DMS53 treated with DMSO at 0.1 percent for 48 hours (cell line): ENCODE results near the gene PTPN2.
"Not testable (repeated sequence)": the region's sequence is repeated elsewhere in the genome, so short reads cannot be mapped to it uniquely, and the experiment has no call there.

Experiments used
- DNase-seq: peaks from one replicate; lab custom pipeline; 2025; ENCODE audit not compliant: unreplicated experiment; lab: John Stamatoyannopoulos, UW

The PTPN2 gene

DNA sequence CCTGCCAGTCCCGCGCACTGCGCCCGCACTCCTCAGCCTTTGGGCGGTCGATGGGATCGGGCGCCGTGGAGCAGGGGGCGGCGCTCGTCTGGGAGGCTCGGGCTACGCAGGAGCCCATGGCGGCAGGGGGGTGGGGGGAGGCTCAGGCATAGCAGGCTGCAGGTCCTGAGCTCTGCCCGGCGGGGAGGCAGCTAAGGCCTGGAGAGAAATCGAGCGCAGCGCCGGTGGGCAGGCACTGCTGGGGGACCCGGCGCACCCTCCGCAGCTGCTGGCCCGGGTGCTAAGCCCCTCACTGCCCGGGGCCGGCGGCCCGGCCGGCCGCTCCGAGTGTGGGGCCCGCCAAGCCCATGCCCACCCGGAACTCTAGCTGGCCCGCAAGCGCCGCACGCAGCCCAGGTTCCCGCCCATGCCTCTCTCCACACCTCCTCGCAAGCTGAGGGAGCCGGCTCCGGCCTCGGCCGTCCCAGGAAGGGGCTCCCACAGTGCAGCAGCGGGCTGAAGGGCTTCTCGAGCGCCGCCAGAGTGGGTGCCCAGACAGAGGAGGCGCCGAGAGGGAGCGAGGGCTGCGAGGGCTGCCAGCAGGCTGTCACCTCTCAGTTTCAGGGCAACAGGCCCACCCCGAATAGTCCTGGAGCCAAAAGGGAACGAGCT lies 107.1 kb downstream of the PTPN2 start:
- no peak for DNase-seq

GRCh38 chr18:12776415-12776814 lies 107.6 kb downstream of the PTPN2 start:
- DNase-seq, result not testable (repeated sequence)

GRCh38 chr18:12774982-12775381 lies 109.1 kb downstream of the PTPN2 start:
- DNase-seq, result no peak

- DNase-seq, result no peak
These were observed 110.7 kb downstream of the PTPN2 start for GRCh38 chr18:12773369-12773768.

GRCh38 chr18:12772111-12772510 lies 111.9 kb downstream of the PTPN2 start:
- DNase-seq, result no peak

DNA sequence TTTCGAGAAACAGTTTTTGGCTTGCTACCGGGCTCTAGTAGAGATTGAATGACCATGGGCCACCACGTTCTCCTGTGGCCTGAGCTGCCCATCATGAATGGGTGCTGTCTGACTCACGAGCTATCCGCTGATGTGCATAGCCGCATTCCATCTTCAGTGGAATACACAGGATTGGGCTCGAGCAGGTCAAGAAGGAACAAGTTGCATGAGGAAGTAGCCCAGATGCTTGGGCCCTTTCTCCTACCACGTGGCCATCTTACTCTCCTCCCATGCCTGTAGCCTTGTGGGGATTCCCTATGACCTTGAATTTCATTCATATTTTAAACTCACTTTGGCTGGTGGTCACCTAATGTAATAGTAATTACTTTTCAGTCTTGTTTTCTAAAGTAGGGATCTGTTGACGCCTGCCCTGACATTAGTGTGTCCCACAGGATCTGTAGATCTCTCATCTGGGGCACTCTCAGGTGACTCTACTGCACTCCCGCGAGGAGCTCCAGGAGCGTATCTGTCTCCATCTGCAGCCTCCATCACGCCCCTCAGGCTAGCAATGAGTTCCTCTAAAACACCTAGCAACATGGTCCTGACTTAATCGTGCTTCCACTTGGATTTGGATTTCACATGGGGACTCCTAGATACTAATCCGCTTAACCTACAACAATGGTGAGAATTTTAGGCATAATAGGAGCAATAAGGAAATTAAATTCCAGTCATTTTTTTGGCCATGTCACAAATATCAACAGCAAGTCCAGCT lies 113.4 kb downstream of the PTPN2 start:
- DNase-seq, result no peak

GRCh38 chr18:12769644-12770440 lies 114.2 kb downstream of the PTPN2 start:
- no peak for DNase-seq

- DNase-seq, result no peak
These were observed 114.9 kb downstream of the PTPN2 start for GRCh38 chr18:12769136-12769535.

DNA sequence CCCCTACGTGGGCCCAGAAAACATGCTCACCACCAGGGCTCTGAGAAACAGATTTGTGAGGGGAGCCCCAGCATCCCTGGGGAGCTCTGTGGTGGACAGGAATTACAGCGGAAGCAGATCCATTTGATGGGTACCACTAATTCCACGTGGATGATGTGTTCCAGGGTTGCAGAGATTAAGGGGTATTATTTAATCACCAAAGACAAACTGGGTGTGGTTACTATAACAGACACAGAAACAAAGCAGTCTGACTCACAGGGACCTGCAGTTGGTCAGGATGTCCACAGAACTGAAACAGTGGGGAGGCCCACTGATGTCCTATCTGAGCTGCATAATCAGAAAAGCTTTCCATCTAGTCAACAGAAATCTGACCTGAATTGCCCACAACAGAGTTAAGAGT lies 115.4 kb downstream of the PTPN2 start:
- no peak for DNase-seq

- DNase-seq, result no peak
These were observed 116.4 kb downstream of the PTPN2 start for GRCh38 chr18:12767580-12768155.

- DNase-seq, result no peak
These were observed 117.0 kb downstream of the PTPN2 start for GRCh38 chr18:12766986-12767433.

DNA sequence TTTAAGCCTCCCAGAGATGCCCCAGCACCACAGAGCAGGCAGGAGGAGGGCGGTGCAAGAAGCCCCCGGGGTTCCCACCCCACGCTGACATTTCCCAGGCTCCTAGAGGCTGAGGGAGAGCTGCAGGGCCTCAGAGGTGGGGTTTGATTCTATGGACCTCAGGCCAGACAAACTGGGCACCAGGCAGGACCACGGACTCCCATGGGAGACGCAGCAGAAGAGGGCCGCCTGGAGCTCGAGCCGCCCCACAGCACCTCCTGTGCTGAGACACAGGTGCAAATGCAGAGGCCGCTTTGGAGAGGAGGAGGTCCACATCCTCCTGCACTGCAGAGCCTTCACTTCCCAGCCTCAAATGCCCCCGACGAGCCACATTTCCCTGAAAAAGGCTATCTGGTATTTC lies 118.5 kb downstream of the PTPN2 start:
- no peak for DNase-seq

- DNase-seq, result no peak
These were observed 118.9 kb downstream of the PTPN2 start for GRCh38 chr18:12765126-12765525.

DNA sequence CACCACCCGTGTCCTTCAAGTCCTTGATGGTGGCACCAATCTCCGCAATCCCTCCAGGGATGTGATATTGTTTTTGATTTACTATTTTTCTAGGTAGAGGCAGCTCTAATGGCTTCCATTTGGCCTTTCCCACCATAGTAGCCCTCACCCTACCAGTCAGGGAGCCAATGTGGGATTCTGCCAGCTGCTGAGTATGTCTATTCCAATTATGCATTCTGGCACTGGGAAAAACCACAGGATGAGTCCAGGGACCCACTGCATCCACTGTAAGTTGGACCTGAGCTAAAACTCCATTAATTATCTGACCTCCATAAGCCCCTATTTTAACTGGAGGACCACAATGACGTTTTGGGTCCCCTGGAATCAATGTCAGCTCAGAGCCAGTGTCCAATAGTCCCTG lies 125.5 kb downstream of the PTPN2 start:
- DNase-seq, result not testable (repeated sequence)

GRCh38 chr18:12756619-12757239 lies 127.3 kb downstream of the PTPN2 start:
- not testable (repeated sequence) for DNase-seq

- DNase-seq, result not testable (repeated sequence)
These were observed 128.4 kb downstream of the PTPN2 start for GRCh38 chr18:12755606-12756005.

DNA sequence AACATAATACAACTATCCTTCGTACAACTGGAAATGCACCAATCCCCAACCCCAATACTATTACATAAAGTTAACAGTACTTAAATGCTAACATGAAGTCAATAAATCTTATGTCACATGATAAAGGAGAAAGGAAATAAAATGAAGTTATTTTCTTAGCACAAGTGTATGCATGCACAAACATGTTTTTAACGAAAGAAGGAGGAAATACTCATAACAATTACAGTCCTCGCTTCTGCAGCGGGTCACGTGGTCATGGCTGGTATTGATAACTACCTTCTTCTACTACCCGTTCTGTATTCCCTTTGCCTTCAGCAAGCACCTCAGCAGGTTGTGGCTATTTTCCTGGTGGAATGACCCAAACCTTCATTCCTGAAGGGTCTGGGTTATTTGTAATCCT lies 129.5 kb downstream of the PTPN2 start:
- DNase-seq, result no peak

GRCh38 chr18:12751891-12752290 lies 132.1 kb downstream of the PTPN2 start:
- DNase-seq, result no peak

- no peak for DNase-seq
These were observed 132.5 kb downstream of the PTPN2 start for GRCh38 chr18:12751503-12751884.

DNA sequence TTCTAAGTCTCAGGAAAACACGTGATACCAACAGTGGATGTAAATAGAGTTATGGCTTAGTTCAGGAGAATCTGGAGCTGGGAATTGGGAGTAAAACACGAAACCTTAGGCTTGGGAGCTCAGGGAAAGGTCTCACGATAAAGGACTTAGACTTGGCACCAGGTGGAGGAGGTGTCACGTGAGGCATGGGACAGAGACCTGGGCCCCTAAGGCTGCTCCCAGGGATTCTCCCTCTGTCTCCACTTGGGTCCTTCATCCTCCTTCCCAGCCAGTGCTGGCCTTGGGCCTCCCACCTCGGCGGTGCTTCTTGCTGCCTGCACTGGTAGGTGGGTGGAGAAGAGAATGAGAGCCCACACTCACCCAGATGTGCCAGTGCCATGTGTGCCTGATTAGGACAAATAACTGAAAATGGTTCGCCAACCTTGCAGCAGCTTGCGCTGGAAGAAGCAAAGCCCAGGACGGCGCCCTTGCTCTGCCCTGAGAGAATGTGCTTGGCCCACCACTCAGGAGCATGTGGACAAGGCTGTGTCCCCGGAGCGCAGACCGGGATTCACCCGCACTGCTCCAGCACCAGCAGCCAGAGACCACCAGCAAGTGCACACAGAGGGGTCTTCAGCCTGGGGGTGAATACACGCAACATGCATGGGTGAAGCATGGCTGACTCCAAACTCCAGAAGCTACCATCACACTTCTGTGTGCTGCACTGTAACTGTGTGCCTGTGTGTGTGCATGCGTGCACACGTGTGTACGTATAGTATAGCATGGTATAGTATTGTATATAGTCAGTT lies 133.1 kb downstream of the PTPN2 start:
- no peak for DNase-seq
